Measurements from ENCODE around the gene AVEN. TPM values are rescaled to one million over a fixed set of nuclear protein-coding genes. Genes with fewer than 3 reads are reported as not detected.

Gene AVEN
- total RNA-seq, 1 donor from 2014 or later: 51.3 TPM

DNA sequence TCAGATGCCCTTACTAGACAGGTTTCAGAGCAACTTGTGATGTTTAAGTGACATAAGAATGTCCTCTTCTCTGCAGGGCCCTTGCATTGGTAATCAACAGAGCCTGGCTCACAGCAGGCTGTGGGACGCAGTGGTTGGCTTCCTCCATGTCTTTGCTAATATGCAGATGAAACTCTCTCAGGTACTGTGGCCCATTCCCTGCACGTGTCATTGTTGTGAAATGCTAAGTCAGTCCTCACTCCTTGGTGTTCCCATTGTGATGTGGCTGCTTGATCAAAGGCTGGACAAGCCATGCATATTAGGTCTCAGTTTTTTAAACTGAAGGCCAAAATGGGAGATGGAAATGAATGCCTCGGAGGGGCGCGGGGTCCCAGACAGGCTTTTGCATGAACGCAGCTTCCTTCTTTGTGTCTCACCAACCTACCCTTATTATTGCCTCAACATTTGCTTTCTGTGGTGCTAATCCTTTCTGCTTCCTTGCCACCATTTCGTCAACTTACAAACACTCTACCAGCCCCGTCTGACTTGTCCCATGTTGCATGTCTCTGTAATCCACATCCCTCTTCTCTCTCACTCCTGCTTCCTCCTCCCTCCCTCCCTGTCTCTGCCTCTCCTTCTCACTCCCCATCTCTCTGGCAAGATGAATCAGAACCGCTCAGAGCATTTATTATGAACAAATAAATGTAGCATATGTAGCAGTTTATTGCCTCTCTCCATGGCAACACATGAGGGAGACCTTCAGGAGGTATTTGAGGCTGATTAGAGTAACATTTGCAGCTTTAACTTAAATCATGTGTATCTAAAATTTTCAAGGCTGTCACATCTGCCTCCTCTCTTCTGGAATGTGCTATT, 203.9 kb downstream of the AVEN start:
- DNase-seq (ENCODE audit: low read depth) (no peak), FAIRE-seq (no peak)
- no peak overlapping the region for H3K4me3 ChIP-seq (ENCODE audit: low read depth, low read length)
- no peaks in the 10 kb centered on the region for H3K27me3 ChIP-seq (ENCODE audit: control insufficient read depth, insufficient read depth, low read length)
- TF ChIP-seq, protein P1, sequence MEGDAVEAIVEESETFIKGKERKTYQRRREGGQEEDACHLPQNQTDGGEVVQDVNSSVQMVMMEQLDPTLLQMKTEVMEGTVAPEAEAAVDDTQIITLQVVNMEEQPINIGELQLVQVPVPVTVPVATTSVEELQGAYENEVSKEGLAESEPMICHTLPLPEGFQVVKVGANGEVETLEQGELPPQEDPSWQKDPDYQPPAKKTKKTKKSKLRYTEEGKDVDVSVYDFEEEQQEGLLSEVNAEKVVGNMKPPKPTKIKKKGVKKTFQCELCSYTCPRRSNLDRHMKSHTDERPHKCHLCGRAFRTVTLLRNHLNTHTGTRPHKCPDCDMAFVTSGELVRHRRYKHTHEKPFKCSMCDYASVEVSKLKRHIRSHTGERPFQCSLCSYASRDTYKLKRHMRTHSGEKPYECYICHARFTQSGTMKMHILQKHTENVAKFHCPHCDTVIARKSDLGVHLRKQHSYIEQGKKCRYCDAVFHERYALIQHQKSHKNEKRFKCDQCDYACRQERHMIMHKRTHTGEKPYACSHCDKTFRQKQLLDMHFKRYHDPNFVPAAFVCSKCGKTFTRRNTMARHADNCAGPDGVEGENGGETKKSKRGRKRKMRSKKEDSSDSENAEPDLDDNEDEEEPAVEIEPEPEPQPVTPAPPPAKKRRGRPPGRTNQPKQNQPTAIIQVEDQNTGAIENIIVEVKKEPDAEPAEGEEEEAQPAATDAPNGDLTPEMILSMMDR (IDR thresholded peaks at IDR 0.05; ENCODE audit: insufficient read depth, low read length, severe bottlenecking): no peak
- no peaks in the 10 kb centered on the region for H3K36me3 ChIP-seq (ENCODE audit: control insufficient read depth, insufficient read depth, low read length)

- Histone ChIP-seq H3K36me3 (ENCODE audit: control insufficient read depth, insufficient read depth, low read length) (no peaks in the 10 kb centered on the region), H3K4me3 (ENCODE audit: low read depth, low read length) (no peak overlapping the region), H3K27me3 (ENCODE audit: control insufficient read depth, insufficient read depth, low read length) (no peaks in the 10 kb centered on the region)
- DNase-seq (ENCODE audit: low read depth) (no peak), FAIRE-seq (no peak)
- TF ChIP-seq, protein P1 (IDR thresholded peaks at IDR 0.05; ENCODE audit: insufficient read depth, low read length, severe bottlenecking): no peak
These were observed 207.4 kb downstream of the AVEN start for GRCh38 chr15:33831646-33832045.

GRCh38 chr15:33830351-33830750, 208.7 kb downstream of the AVEN start:
- FAIRE-seq (no peak), DNase-seq (ENCODE audit: low read depth) (no peak)
- Histone ChIP-seq H3K4me3 (ENCODE audit: low read depth, low read length) (no peak overlapping the region), H3K27me3 (ENCODE audit: control insufficient read depth, insufficient read depth, low read length) (no peaks in the 10 kb centered on the region), H3K36me3 (ENCODE audit: control insufficient read depth, insufficient read depth, low read length) (no peaks in the 10 kb centered on the region)
- TF ChIP-seq, protein P1 (IDR thresholded peaks at IDR 0.05; ENCODE audit: insufficient read depth, low read length, severe bottlenecking): no peak

GRCh38 chr15:33826201-33826600, 212.8 kb downstream of the AVEN start:
- no peaks in the 10 kb centered on the region for H3K27me3 ChIP-seq (ENCODE audit: control insufficient read depth, insufficient read depth, low read length)
- TF ChIP-seq, protein P1 (IDR thresholded peaks at IDR 0.05; ENCODE audit: insufficient read depth, low read length, severe bottlenecking): no peak
- no peak for FAIRE-seq
- no peak overlapping the region for H3K4me3 ChIP-seq (ENCODE audit: low read depth, low read length)
- no peak for DNase-seq (ENCODE audit: low read depth)
- H3K36me3 ChIP-seq (ENCODE audit: control insufficient read depth, insufficient read depth, low read length): no peaks in the 10 kb centered on the region

GRCh38 chr15:33825453-33825852, 213.6 kb downstream of the AVEN start:
- TF ChIP-seq, protein P1 (IDR thresholded peaks at IDR 0.05; ENCODE audit: insufficient read depth, low read length, severe bottlenecking): no peak
- FAIRE-seq (no peak), DNase-seq (ENCODE audit: low read depth) (no peak)
- H3K36me3 ChIP-seq (ENCODE audit: control insufficient read depth, insufficient read depth, low read length): no peaks in the 10 kb centered on the region
- H3K4me3 ChIP-seq (ENCODE audit: low read depth, low read length): no peak overlapping the region
- H3K27me3 ChIP-seq (ENCODE audit: control insufficient read depth, insufficient read depth, low read length): no peaks in the 10 kb centered on the region

Measured in bronchial epithelial cell (primary cell).